ENCODE data around the gene FGD5. TPM values are rescaled to one million over a fixed set of nuclear protein-coding genes. Genes with fewer than 3 reads are reported as not detected.

The FGD5 gene
- polyA plus RNA-seq, 3 donors = 0.03 TPM; not detected in 2

DNA sequence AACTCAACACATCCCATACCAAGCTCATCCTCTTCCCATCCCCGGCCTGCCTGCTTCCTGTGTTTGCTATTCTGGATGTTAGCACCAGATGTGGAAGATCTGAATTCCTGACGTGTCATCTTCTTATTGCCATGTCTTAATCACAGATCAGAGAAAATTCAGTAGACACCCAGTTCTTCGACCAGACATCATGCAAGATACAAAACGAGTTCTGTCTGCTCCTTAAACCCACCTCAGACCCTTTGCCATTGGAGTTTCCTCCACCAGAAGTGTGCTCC is 52.0 kb downstream of the FGD5 start:
- Histone ChIP-seq H2AFZ (ENCODE audit: insufficient read depth, low read depth, low read length, poor library complexity, severe bottlenecking) (no peak overlapping the region), H4K20me1 (ENCODE audit: insufficient read depth, low read length) (no peaks in the 10 kb centered on the region), H3K4me2 (replicated peaks; ENCODE audit: extremely low read depth, low read length, poor library complexity, severe bottlenecking) (no peak overlapping the region), H3K27ac (ENCODE audit: low read depth in 1 of 2, low read length in 2 of 2) (no peak overlapping the region), H3K9me3 (replicated peaks in 1 of 2; ENCODE audit: control insufficient read depth in 1 of 2, insufficient read depth in 1 of 2, low read length in 2 of 2) (no peaks in the 10 kb centered on the region), H3K9ac (ENCODE audit: insufficient read depth, low read length, poor library complexity, severe bottlenecking) (no peak overlapping the region), H3K79me2 (ENCODE audit: insufficient read depth, low read length) (no peaks in the 10 kb centered on the region), H3K4me3 (replicated peaks in 1 of 3; ENCODE audit: low read depth in 2 of 3, low read length in 3 of 3) (no peak overlapping the region), H3K4me1 (ENCODE audit: control insufficient read depth in 1 of 2, insufficient read depth in 2 of 2, low read length in 2 of 2) (no peaks in the 10 kb centered on the region), H3K27me3 (ENCODE audit: control insufficient read depth in 2 of 2, insufficient read depth in 2 of 2, low read length in 2 of 2) (no peaks in the 10 kb centered on the region), H3K36me3 (replicated peaks in 1 of 2; ENCODE audit: control insufficient read depth in 1 of 2, insufficient read depth in 2 of 2, low read length in 2 of 2) (no peaks in the 10 kb centered on the region)
- 92% methylated on average over 4 of the region's 4 CpGs for WGBS (ENCODE audit: insufficient coverage)
- Mint-ChIP-seq H3K36me3 (no peaks in the 10 kb centered on the region), H3K27me3 (ENCODE audit: low read depth in 3 of 3) (peaks cover 0 to 1% (median 0%) of the 10 kb centered on the region in 3 donors), H3K4me3 (no peak overlapping the region), H3K4me1 (no peaks in the 10 kb centered on the region), H3K27ac (no peak overlapping the region), H3K9me3 (peaks cover 0 to 2% (median 0%) of the 10 kb centered on the region in 7 donors)
- intact Hi-C loops (cut with micrococcal nuclease) = no loop called here
- TF ChIP-seq CTCF (IDR thresholded peaks at IDR 0.05) = no peak
- no peak for DNase-seq

DNA sequence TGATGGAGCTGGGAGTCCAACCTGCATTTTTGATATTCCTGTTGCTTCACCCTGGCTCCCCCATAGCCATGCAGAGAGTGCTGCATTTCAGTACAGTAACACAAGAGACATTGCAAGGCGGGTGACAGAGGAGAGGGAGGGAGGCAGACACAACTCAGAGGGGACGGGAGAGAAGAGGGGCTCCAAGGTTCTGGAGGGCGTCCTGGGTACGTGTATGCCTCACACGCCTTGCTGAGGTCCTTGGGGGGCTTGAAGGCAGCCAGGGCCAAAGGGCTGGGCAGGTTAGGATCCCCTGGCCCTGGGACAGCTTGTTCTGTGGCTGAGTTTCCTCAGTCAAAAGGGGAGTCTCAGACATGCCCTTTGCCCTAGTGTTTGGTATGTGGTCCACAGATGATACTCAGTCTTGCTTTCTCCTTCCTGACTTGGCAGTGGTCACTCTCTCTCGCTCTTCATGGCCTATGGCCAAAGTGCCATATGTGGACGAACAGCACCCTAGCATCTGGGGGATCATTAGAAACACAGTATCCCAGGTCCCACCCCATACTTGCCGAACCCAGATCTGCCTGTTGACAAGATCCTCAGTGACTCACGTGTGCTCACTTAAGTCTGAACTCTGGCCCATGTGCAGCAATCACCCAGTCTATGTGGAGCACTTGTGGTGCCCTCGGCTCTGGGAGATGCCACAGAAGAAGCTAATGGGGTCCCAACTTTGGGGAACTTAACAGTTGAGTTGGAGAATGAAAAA is 52.9 kb downstream of the FGD5 start:
- Histone ChIP-seq H3K79me2 (ENCODE audit: insufficient read depth, low read length) (no peaks in the 10 kb centered on the region), H3K4me2 (replicated peaks; ENCODE audit: extremely low read depth, low read length, poor library complexity, severe bottlenecking) (no peak overlapping the region), H2AFZ (ENCODE audit: insufficient read depth, low read depth, low read length, poor library complexity, severe bottlenecking) (no peak overlapping the region), H3K27ac (ENCODE audit: low read depth in 1 of 2, low read length in 2 of 2) (no peak overlapping the region), H4K20me1 (ENCODE audit: insufficient read depth, low read length) (no peaks in the 10 kb centered on the region), H3K9ac (ENCODE audit: insufficient read depth, low read length, poor library complexity, severe bottlenecking) (no peak overlapping the region), H3K27me3 (ENCODE audit: control insufficient read depth in 2 of 2, insufficient read depth in 2 of 2, low read length in 2 of 2) (no peaks in the 10 kb centered on the region), H3K4me1 (ENCODE audit: control insufficient read depth in 1 of 2, insufficient read depth in 2 of 2, low read length in 2 of 2) (no peaks in the 10 kb centered on the region), H3K36me3 (replicated peaks in 1 of 2; ENCODE audit: control insufficient read depth in 1 of 2, insufficient read depth in 2 of 2, low read length in 2 of 2) (no peaks in the 10 kb centered on the region), H3K9me3 (replicated peaks in 1 of 2; ENCODE audit: control insufficient read depth in 1 of 2, insufficient read depth in 1 of 2, low read length in 2 of 2) (no peaks in the 10 kb centered on the region), H3K4me3 (replicated peaks in 1 of 3; ENCODE audit: low read depth in 2 of 3, low read length in 3 of 3) (no peak overlapping the region)
- Mint-ChIP-seq H3K9me3 (peaks cover 0 to 2% (median 0%) of the 10 kb centered on the region in 7 donors), H3K27me3 (ENCODE audit: low read depth in 3 of 3) (peaks cover 0 to 3% (median 0%) of the 10 kb centered on the region in 3 donors), H3K36me3 (no peaks in the 10 kb centered on the region), H3K27ac (no peak overlapping the region), H3K4me1 (no peaks in the 10 kb centered on the region), H3K4me3 (no peak overlapping the region)
- intact Hi-C loops (cut with micrococcal nuclease) = no loop called here
- TF ChIP-seq CTCF (IDR thresholded peaks at IDR 0.05) = no peak
- 93% methylated on average over 7 of the region's 10 CpGs for WGBS (ENCODE audit: insufficient coverage)
- DNase-seq = no peak
